Peyer's patch (tissue), 4 donors: ENCODE measurements around the gene UFM1.

Experiments used
- POLR2A ChIP-seq, 2 donors: fragments of 450-650 bp; IDR thresholded peaks; one replicate each; pipeline ENCODE4 v1.5.1; 2017; ENCODE audit warnings: antibody characterized with exemption in 2 of 2, mild to moderate bottlenecking in 2 of 2, moderate library complexity in 2 of 2
- TF ChIP-seq, protein P1 (sequence below), 6 experiments: fragments of 450-650 bp in 4 of 6; fragments of 200-600 bp in 2 of 6; sonication (generic) in 1 of 6; IDR thresholded peaks; one replicate each; pipeline ENCODE4 v1.5.1; 2017 to 2019; ENCODE audit warnings: antibody characterized with exemption in 6 of 6, mild to moderate bottlenecking in 3 of 6, moderate library complexity in 1 of 6

DNA sequence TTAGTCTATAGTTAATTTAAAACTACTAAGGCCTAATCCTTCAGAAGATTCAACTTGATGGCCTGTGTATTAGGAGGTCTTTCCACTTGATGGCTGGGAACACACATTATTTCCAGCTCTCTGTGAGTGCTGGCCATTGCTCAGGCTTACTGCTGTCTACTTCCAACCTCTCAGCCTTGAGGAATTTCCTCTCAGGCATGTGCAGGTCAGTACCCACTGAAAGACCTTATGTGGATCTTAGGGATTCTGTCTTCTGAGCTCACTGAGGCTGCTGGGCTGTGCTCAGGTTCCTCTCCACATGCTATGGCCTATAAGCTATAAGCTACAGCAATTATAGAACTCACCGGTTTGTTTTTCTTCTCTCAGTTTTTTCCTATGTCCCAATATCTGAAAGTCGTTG lies 11.6 kb upstream of the UFM1 start:
- no peak for TF ChIP-seq POLR2A (IDR thresholded peaks at IDR 0.05)
- TF ChIP-seq, protein P1, sequence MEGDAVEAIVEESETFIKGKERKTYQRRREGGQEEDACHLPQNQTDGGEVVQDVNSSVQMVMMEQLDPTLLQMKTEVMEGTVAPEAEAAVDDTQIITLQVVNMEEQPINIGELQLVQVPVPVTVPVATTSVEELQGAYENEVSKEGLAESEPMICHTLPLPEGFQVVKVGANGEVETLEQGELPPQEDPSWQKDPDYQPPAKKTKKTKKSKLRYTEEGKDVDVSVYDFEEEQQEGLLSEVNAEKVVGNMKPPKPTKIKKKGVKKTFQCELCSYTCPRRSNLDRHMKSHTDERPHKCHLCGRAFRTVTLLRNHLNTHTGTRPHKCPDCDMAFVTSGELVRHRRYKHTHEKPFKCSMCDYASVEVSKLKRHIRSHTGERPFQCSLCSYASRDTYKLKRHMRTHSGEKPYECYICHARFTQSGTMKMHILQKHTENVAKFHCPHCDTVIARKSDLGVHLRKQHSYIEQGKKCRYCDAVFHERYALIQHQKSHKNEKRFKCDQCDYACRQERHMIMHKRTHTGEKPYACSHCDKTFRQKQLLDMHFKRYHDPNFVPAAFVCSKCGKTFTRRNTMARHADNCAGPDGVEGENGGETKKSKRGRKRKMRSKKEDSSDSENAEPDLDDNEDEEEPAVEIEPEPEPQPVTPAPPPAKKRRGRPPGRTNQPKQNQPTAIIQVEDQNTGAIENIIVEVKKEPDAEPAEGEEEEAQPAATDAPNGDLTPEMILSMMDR (IDR thresholded peaks at IDR 0.05): no peak
